ENCODE measurements around the gene ZDHHC6.
"Not testable (repeated sequence)": the region's sequence is repeated elsewhere in the genome, so short reads cannot be mapped to it uniquely, and the experiment has no call there.

The ZDHHC6 gene

DNA sequence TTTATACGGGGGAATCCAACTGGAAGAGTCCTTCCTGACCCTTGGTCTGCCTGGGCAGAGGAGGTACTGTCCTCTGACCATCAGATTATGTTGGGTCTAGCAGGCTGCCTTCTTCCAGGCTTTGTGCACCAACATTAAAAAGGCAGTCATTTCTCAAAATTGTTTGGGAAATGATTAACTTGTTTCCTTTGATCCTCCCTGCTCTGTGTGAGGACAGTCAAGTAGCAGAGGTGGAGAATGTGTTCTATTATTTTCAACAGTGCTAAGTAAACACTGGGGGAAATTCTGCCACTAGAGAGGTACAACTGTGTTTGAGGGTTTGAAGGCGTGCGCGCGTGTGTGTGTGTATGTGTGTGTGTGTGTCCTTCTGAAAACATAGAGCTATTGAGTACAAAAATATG, 52.2 kb downstream of the ZDHHC6 start:
- H3K27ac ChIP-seq = no peak overlapping the region
- DNase-seq (ENCODE audit: low read depth, low spot score) = no peak

DNA sequence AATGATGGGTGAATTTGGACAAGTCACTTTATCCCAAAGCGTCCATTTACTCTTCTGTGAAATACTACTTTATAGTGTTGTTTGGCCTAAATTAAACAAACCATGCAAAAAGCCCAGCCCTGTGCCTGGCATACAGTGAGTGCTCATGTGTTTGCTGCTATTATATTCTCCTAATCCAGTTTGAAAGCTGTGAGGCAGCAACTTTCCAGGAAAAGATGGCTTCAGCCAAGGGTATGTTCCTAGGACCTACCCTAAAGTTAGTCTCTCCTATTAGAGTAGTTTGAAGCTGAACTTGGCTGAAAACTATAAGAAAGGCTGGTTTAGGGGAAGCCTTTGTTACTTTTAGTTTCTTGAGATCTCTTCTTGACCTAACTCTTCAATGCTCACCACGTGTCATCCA, 52.9 kb downstream of the ZDHHC6 start:
- H3K27ac ChIP-seq = no peak overlapping the region
- DNase-seq (ENCODE audit: low read depth, low spot score) = no peak

DNA sequence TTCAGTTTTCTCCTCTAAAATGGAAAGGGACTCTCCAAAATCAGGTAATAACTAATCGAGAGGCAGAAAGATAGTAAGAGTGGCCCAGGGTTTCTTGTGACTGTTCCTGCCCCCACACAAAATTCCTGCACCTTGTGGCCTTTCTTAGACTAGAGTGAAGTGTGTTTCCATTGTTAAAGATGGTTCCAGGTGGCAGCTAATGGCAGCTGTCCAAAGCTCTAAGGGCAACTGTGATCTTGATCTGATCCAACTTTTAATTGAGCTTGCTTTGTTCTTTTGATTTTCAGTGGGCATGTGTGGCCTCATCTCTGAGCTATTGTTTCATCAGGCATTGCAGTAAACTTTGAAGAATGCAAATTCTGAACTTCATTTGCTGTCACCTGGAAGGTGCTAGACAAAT, 53.4 kb downstream of the ZDHHC6 start:
- no peak for DNase-seq (ENCODE audit: low read depth, low spot score)
- H3K27ac ChIP-seq = no peak overlapping the region

DNA sequence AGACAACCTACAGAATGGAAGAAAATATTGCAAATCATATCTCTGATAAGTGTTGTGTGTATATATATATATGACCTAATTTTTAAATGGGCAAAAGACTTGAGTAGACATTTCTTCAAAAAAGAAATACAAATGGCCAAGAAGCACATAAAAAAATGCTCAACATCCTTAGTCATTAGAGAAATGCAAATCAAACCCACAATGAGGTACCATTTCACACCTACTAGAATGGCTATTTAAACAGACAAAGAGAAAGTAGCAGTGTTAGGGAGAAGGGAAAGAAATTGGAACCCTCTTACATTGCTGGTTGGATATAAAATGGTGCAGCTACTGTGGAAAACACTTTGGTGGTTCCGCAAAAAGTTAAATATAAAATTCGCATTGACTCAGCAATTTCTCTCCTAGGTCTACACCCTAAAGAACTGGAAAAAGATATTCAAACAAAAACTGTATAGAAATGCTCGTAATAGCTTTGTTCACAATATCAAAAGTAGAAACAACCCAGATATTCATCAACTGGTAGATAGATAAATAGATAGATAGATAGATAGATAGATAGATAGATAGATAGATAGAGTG, 56.5 kb downstream of the ZDHHC6 start:
- H3K27ac ChIP-seq = peak overlapping the region; percentile 68
- DNase-seq (ENCODE audit: low read depth, low spot score) = no peak

DNA sequence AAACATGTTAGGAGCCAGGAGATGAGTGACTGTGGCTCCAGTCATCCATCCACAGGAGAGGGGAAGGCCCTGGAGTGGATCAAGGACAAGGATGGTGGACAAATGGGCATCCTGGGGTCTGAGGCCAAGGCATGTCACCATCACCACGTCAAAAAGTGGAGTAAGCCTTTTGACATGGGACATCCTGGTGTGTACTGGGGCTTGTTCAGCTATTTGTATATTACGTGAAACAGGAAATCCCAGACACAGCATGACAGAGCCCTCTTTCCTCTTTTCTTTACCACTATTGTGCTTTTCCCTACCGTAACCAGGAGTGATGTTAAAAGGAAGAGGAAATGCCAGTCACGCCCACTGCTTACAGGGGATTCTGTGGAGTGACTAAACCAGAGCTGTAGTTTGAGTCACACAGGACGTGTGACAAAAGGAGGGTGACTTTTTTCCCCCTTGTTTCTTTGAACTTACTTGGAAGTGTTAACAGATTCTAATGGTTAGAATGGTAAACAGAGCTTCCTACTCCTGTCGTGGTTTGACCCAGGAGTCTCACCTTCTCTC, 57.4 kb downstream of the ZDHHC6 start:
- H3K27ac ChIP-seq = peak overlapping the region; percentile 68
- DNase-seq (ENCODE audit: low read depth, low spot score) = peak; percentile 39

DNA sequence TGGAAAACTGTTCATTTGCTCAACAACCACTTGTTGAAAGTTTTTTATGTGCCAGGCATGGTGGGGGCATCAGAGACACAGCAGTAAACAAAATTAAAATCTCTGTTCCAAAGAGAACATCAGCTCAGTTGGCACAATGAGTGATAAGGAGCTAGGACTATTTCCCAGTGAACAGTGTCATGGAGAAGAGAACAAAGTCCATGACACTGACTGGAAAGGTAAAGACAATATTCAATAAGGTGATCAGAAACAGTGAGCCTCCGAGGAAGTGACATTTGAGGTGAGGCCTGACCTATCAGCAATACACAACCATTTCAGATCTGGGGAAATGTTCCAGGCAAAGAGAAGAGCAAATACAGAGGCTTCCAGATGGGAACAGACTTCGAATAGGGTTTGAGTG, 58.2 kb downstream of the ZDHHC6 start:
- no peak for DNase-seq (ENCODE audit: low read depth, low spot score)
- peak overlapping the region; percentile 68 for H3K27ac ChIP-seq

DNA sequence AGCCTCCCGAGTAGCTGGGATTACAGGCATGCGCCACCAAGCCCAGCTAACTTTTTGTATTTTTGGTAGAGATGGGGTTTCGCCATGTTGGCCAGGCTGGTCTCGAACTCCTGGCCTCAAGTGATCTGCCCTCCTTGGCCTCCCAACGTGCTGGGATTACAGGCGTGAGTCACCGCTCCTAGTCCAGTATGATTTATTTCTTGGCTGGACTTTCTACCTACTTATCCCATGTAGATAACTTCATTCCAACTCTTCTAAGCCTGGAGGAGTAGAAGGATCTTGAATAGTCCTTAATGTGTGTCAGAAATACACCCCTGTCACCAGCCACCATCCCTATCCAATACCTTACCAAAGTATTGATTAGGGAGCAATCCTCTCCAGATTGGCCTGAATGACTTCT, 58.7 kb downstream of the ZDHHC6 start:
- not testable (repeated sequence) for H3K27ac ChIP-seq; DNase-seq (ENCODE audit: low read depth, low spot score)

DNA sequence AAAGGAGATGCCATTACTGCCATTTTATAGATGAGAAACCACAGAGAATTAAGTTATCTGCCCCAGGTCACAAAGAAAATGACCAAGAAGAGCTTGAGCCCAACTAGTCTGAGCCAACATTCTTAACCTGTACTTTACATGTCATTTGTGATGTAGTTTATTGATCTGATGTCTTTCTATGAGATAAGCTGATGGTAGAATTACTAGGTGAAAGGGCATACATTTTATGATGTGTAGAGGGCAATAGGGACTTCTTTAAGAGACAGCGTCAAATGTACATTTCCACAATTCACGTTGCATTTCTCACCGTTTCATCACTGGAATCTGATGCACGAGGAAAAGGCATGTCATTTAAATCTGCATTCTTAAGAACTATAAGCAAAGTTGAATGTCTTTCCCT, 61.5 kb downstream of the ZDHHC6 start:
- H3K27ac ChIP-seq = no peak overlapping the region
- DNase-seq (ENCODE audit: low read depth, low spot score) = no peak

GRCh38 chr10:112384141-112384540, 62.6 kb downstream of the ZDHHC6 start:
- no peak for DNase-seq (ENCODE audit: low read depth, low spot score)
- H3K27ac ChIP-seq = no peak overlapping the region

DNA sequence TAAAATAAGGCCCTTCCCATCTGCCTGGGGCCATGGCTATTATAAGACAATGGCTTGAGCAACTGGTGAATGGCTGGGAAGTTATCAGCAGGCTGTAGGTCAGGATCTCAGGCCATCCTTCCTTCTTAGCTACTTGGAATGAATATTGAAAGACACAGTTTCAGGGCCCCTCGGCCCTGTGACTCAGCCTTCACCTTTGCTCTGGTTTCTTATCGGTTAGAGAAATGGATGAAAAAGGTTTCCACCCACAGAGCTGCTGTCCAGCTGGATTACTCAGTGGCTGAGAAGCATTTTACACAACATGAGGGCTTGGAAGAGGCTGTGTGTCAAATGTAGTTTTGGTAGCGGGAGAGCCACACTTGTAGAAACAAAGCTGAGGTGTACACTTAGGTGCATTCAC, 63.4 kb downstream of the ZDHHC6 start:
- no peak overlapping the region for H3K27ac ChIP-seq
- DNase-seq (ENCODE audit: low read depth, low spot score) = no peak

DNA sequence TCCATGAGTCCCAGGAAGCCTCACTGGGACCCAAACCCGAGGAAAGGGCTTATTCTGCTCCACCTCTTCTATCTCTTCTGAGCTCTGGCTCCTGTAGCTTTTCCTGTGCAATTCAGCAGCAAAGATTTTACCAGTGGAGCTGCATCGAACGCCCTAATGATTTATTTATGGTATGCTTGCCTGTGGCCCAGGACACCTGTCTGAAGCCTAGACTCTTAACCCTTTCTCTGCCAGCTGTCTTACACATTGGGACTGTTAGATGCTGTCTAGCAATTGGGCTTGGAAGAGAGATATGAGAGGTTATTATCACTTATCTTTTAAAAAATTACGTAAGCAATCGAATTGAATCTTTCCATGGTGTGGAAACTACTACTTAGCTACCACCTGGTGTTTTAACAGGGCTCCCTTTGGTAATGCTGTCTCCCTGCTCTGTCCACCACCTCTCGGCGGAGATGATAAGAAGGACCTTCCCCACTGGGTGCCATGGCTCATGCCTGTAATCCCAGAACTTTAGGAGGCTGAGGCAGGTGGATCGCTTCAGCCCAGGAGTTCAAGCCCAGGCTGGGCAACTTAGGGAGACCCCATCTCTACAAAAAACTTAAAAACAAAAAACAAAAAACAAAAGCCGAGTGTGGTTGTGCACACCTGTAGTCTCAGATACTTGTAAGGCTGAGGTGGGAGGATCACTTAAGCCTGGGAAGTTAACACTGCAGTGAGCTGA, 64.0 kb downstream of the ZDHHC6 start:
- H3K27ac ChIP-seq = no peak overlapping the region
- no peak for DNase-seq (ENCODE audit: low read depth, low spot score)

All from epithelial cell of prostate (primary cell).